ENCODE results near the gene MTA2. TPM values are rescaled to one million over a fixed set of nuclear protein-coding genes. Genes with fewer than 3 reads are reported as not detected.

MTA2 gene
- total and polyA plus RNA-seq, 2 of the 8 experiments (the other 6 are each of a cell fraction or from before 2014, with no cell fraction given) = 25.7 to 114 TPM

- Histone ChIP-seq H2AK5ac (ENCODE audit: low read depth, low read length) (no peak overlapping the region), H3K14ac (ENCODE audit: insufficient read length) (no peak overlapping the region), H3K9me3 (ENCODE audit: insufficient read depth in 2 of 2, low read depth in 1 of 2, low read length in 1 of 2) (no peaks in the 10 kb centered on the region), H3K23ac (ENCODE audit: insufficient read length) (no peak overlapping the region), H3K36me3 (ENCODE audit: control insufficient read depth in 2 of 4, insufficient read depth in 4 of 4, low read length in 3 of 4) (no peaks in the 10 kb centered on the region; a peak in 2 of 8 replicates), H3K56ac (replicated peaks; ENCODE audit: insufficient read length, low read depth, low read length) (no peak overlapping the region), H2BK12ac (ENCODE audit: low read depth, low read length) (no peak overlapping the region), H3K23me2 (ENCODE audit: low read depth, low read length) (peaks cover 9% of the 10 kb centered on the region; the same call in 1 of the 2 replicates), H2BK20ac (ENCODE audit: low read length) (no peak overlapping the region), H3K4me3 (ENCODE audit: extremely low read depth in 1 of 4, insufficient read depth in 2 of 4, low read depth in 3 of 4, low read length in 4 of 4) (peak overlapping the region; percentile 48 to 73 (median 58); a peak in 5 of 8 replicates), H2BK120ac (replicated peaks; ENCODE audit: low read depth, low read length) (no peak overlapping the region), H2BK5ac (ENCODE audit: low read depth, low read length) (no peak overlapping the region), H3K79me2 (ENCODE audit: control insufficient read depth in 1 of 2, insufficient read depth in 2 of 2, low read length in 2 of 2) (no peaks in the 10 kb centered on the region), H2BK15ac (ENCODE audit: low read length) (no peak overlapping the region), H3K9ac (replicated peaks in 1 of 4; ENCODE audit: extremely low read depth in 1 of 4, low read depth in 3 of 4, low read length in 3 of 4) (no peak overlapping the region), H3K27ac (ENCODE audit: low read depth, low read length) (no peak overlapping the region), H3K27me3 (replicated peaks in 1 of 4; ENCODE audit: control insufficient read depth in 3 of 4, extremely low read depth in 1 of 4, insufficient read depth in 3 of 4, low read length in 3 of 4) (peaks cover 0 to 3% (median 2%) of the 10 kb centered on the region in 4 experiments; a peak in 1 of 7 replicates), H2AFZ (ENCODE audit: low read length) (no peak overlapping the region), H3K79me1 (ENCODE audit: low read depth, low read length) (no peaks in the 10 kb centered on the region), H4K91ac (replicated peaks; ENCODE audit: insufficient read length, low read length) (no peak overlapping the region), H4K8ac (ENCODE audit: extremely low read depth, insufficient read depth, low read length) (no peak overlapping the region), H3K18ac (ENCODE audit: extremely low read depth, low read length) (no peak overlapping the region; the same call in 1 of the 2 replicates), H3K4me2 (ENCODE audit: insufficient read depth in 1 of 2, low read depth in 2 of 2, low read length in 2 of 2) (peak overlapping the region; percentile 89 to 91), H3K4ac (replicated peaks; ENCODE audit: insufficient read length, low read depth, low read length) (no peak overlapping the region), H3K4me1 (replicated peaks in 1 of 4; ENCODE audit: control insufficient read depth in 3 of 4, insufficient read depth in 4 of 4, low read length in 3 of 4) (peaks cover 3 to 23% (median 12%) of the 10 kb centered on the region in 4 experiments), H4K5ac (ENCODE audit: insufficient read length, low read depth, low read length) (peak overlapping the region; percentile 15), H4K20me1 (replicated peaks in 1 of 2; ENCODE audit: control insufficient read depth in 1 of 2, insufficient read depth in 2 of 2, low read length in 2 of 2) (no peaks in the 10 kb centered on the region)
- WGBS, 2 experiments (ENCODE audit: extremely low coverage in 1 of 2, insufficient coverage in 1 of 2, insufficient read length in 1 of 2, insufficient replicate concordance in 2 of 2, low coverage in 1 of 2, low lambda C conversion rate in 2 of 2, missing lambda C conversion rate in 1 of 2) = 81% methylated on average over 27 of the region's 28 CpGs; no CpG with 5 or more reads in 1 of the 2 experiments
- no peak for DNase-seq (ENCODE audit: low read depth in 1 of 2, low spot score in 2 of 2)
- ChIA-PET POLR2A (ENCODE audit: partially characterized antibody) (interaction anchor here (0.9 to 15.8 kb wide), 17 partner anchors 8 to 244 kb away, joined by 3 to 235 read pairs (median 6); partner anchors contain the start of genes B3GAT3, BSCL2, C11orf98 and CSKMT), CTCF (ENCODE audit: partially characterized antibody) (interaction anchor here (0.6 to 10.2 kb wide), 21 partner anchors 8 to 1117 kb away, joined by 3 to 97 read pairs (median 4); partner anchors contain the start of genes B3GAT3, C11orf98, CSKMT and EEF1G)
- no peak for FAIRE-seq
- TF ChIP-seq GABPA (IDR thresholded peaks at IDR 0.05; ENCODE audit: borderline replicate concordance, insufficient read depth, low read length) = no peak
- TF ChIP-seq SIX5 (IDR thresholded peaks at IDR 0.05; ENCODE audit: low read depth, low read length) = no peak
- TF ChIP-seq CEBPB (IDR thresholded peaks at IDR 0.05; ENCODE audit: low read depth, low read length) = no peak
- TF ChIP-seq ASH2L (IDR thresholded peaks at IDR 0.05; ENCODE audit: low read length) = peak; percentile 5
These were observed 9.4 kb upstream of the MTA2 start for GRCh38 chr11:62610814-62611704.

All from H1 (cell line).